GM12874 (cell line): ENCODE data around the gene CDK18.

ENCODE experiments used
- TF ChIP-seq, protein P1 (sequence below): IDR thresholded peaks from 2 replicates; pipeline ENCODE4 v1.5.1; 2011; ENCODE audit warnings: low read depth, mild to moderate bottlenecking, control low read depth, low read length, moderate library complexity; ENCODE audit not compliant: insufficient read depth

CDK18 gene

DNA sequence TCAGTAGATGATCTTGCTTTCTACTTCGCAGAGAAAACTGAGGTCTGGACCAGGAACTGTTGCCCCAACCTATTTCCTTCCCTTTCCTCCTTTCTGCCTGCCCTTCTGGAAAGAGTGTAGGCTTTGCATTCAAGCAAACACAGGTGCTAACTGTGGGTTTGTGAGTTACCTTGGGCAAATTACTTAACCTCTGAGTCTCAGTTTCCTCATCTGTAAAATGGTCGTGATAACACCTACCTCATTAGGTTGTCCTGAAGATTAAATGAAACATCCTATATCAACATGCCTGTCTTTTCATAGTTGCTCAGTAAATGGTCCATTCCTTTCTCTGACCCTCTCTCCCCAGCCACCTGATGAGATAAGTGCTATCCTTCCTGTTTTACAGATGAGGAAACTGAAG is 39.1 kb upstream of the CDK18 start:
- TF ChIP-seq, protein P1, sequence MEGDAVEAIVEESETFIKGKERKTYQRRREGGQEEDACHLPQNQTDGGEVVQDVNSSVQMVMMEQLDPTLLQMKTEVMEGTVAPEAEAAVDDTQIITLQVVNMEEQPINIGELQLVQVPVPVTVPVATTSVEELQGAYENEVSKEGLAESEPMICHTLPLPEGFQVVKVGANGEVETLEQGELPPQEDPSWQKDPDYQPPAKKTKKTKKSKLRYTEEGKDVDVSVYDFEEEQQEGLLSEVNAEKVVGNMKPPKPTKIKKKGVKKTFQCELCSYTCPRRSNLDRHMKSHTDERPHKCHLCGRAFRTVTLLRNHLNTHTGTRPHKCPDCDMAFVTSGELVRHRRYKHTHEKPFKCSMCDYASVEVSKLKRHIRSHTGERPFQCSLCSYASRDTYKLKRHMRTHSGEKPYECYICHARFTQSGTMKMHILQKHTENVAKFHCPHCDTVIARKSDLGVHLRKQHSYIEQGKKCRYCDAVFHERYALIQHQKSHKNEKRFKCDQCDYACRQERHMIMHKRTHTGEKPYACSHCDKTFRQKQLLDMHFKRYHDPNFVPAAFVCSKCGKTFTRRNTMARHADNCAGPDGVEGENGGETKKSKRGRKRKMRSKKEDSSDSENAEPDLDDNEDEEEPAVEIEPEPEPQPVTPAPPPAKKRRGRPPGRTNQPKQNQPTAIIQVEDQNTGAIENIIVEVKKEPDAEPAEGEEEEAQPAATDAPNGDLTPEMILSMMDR, result no peak

DNA sequence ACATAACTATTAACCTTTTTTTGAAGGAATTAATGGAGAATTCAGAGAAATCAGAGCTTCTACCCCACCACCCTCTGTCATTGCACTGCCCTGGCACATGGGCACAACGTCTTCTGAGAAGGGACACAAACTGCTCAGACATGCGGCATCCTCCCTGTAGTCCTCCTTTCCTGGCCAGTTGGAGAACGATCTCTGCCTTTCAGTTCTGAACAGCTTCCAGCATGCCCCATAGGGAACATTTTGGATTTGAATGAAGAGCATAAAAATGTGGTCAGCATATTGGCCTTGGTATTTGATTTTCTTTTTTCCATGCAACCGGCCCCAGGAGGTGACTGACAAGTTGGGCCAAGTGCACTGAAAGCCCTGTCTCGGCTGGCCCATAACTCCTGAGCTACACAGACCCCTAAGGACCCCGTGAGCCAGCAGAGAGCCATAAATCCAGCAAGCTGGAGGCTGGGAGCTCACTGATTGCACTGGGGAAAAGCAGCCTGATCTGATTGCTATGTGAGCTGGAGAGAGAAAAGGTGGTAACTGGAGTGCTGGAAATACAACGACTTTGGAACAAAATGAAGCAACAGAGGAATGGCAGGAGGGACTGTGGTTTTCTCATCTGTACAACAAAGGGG is 37.8 kb upstream of the CDK18 start:
- TF ChIP-seq, protein P1, result no peak

DNA sequence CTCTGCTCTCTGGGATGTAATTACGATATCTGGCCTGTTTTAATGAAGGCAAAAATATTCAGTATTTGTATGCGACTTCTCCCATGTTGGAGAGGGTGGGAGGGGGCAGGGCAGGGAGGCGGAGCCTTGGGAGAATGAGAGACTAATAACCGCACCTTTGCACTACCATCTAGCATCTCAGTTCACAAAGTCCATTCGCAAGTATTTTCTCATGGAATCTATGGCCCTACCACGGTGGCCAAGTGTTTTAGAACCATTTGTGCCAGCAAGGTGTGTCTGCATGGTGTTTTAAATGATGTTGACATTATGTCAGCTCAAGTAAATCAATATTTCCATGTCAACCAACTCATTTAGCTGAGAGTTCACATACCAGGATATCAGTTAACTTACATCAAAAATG is 34.3 kb upstream of the CDK18 start:
- TF ChIP-seq, protein P1, result no peak

DNA sequence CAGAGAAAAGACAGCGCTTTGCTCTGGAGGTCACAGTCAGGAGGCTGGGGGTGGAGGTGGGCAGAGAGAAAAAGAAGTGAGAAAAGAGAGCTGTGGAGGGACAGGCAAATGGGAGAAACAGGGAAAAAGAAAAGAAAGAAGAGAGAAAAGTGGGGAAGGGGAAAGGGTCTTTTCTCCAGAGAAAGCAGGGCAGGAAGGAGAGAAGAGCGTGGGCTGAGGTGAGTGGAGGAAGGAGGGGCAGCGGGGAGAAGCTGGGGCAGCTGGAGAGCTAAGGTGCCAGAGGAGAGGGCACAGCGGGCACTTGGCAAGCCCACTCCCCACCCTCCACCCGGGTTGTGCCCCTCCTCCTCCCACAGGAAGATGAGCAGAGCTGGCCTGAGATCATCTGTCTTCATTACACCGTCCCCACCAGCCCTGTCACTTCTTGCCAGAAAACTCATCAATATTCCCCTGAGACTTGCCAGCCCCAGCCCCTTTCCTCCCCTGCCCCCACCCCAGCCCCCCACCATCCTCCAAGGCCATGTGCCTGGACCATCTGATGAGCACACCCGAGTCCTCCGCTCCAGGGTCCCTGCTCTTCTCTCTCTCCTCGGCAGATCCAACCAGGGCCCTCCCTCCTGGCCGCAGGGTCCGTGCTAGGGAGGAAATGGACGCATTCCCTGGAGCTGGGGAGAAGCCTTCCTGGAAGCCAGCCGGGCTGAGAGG is 31.6 kb upstream of the CDK18 start:
- TF ChIP-seq, protein P1, result no peak

DNA sequence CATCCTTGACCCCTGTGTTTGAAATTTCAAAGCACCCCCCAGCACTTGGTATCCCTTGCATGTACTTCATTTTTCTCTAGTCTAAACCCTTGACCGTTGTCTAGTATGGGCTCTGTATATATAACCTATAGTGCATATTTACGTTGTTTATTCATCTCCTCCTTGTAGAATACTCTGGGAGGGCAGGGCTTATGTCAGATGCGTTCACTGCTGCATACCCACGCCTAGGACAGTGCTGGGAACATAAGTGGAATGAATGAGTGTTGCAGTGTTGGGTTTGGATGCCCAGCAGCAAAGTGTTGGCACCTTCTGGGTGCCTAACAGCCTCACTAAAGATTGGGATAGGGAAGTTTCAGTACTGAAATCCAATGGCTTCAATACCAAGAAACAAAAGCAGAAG is 31.0 kb upstream of the CDK18 start:
- TF ChIP-seq, protein P1, result no peak

DNA sequence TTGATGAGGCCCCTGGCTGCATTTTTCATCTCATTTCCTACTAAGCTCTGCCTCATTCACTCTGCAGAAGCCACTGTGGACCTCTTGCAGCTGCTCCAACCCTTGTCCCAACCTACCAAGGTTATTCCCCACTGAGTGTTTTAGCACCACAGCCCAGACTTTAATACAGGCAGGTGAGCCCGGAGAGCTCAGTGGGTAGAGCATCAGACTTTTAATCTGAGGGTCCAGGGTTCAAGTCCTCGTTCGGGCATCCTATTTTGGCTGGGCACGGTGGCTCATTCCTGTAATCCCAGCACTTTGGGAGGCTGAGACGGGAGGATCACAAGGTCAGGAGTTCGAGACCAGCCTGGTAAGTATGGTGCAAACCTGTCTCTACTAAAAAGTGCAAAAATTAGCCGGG is 30.5 kb upstream of the CDK18 start:
- TF ChIP-seq, protein P1, result no peak

DNA sequence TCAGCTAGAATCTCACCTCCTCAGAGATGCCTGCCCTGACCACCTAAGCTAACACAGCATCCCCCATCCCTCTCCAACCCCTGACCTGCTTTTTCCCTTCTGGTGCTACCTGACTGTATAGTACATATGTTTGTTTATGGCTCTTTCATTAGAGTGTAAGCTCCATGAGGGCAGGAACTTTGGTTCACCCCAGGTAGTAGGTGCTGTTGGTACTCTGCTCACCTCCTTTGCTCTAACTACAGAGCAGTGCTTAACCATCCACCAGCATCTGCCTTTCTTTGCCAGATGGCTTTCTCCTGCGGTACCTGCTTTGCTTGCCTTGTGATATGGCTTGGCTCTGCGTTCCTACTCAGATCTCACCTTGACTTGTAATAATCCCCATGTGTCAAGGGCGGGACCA is 29.9 kb upstream of the CDK18 start:
- TF ChIP-seq, protein P1, result no peak
